SK-N-SH (cell line): ENCODE measurements around the gene RNF227. TPM values are rescaled to one million over a fixed set of nuclear protein-coding genes. Genes with fewer than 3 reads are reported as not detected.

Experiments used
- CTCF ChIA-PET: fragments of 300-600, 350-600 bp; formaldehyde crosslinking; extraction: SDS; loops from one replicate; lab custom pipeline; 2021; lab: Yijun Ruan, JAX
- POLR2A ChIA-PET: fragments of 350-600 bp; sonication (Branson Sonifier 250); formaldehyde crosslinking; extraction: SDS; loops from one replicate; lab custom pipeline; 2020; ENCODE audit warnings: antibody characterized with exemption, inconsistent platforms; lab: Yijun Ruan, JAX
- DNase-seq: peaks from one replicate; pipeline ENCODE4 v3.0.0; 2012
- H2AFZ ChIP-seq: fragments of 200-600 bp; sonication (generic); 2 replicates; pipeline ENCODE4 v1.8.1; 2016; ENCODE audit warnings: antibody characterized with exemption, mild to moderate bottlenecking, low read depth
- H3F3A ChIP-seq: fragments of 200-600 bp; sonication (generic); replicated peaks from 2 replicates; pipeline ENCODE3; 2016; ENCODE audit warnings: antibody characterized with exemption, mild to moderate bottlenecking; ENCODE audit not compliant: insufficient read depth
- H3K27ac ChIP-seq, 2 experiments: fragments of 200-500 bp in 1 of 2; fragments of 200-600 bp in 1 of 2; sonication (Bioruptor generic) in 1 of 2; sonication (generic), shearing (Covaris generic) in 1 of 2; 2 replicates each; pipeline versions ENCODE4 v1.5.1 to v1.6.1; 2014 to 2016; ENCODE audit warnings: low read depth in 2 of 2, inconsistent platforms in 1 of 2, low read length in 1 of 2, mild to moderate bottlenecking in 1 of 2, mixed read lengths in 1 of 2
- H3K27me3 ChIP-seq: fragments of 200-600 bp; sonication (generic), shearing (Covaris generic); 2 replicates; pipeline ENCODE4 v1.6.1; 2016; ENCODE audit warnings: mixed run types; ENCODE audit not compliant: insufficient read depth
- H3K36me3 ChIP-seq, 2 experiments: fragments of 200-500 bp in 1 of 2; fragments of 200-600 bp in 1 of 2; sonication (Bioruptor generic) in 1 of 2; sonication (generic) in 1 of 2; replicated peaks in 1 of 2; 2 replicates each; pipeline versions ENCODE3 to v1.5.1; 2014 to 2016; ENCODE audit warnings: low read length in 1 of 2, mild to moderate bottlenecking in 1 of 2; ENCODE audit not compliant: insufficient read depth in 2 of 2, control insufficient read depth in 1 of 2
- H3K4me1 ChIP-seq, 2 experiments: fragments of 200-500 bp in 1 of 2; fragments of 200-600 bp in 1 of 2; sonication (Bioruptor generic) in 1 of 2; sonication (generic), shearing (Covaris generic) in 1 of 2; 2 replicates each; pipeline versions ENCODE4 v1.5.1 to v1.6.1; 2014 to 2016; ENCODE audit warnings: low read depth in 1 of 2, low read length in 1 of 2, mixed run types in 1 of 2; ENCODE audit not compliant: insufficient read depth in 2 of 2, control insufficient read depth in 1 of 2
- H3K4me2 ChIP-seq: fragments of 200-600 bp; sonication (generic), shearing (Covaris generic); 2 replicates; pipeline ENCODE4 v1.6.1; 2017; ENCODE audit warnings: mixed run types
- H3K4me3 ChIP-seq, 2 experiments: fragments of 200-500 bp in 1 of 2; fragments of 200-600 bp in 1 of 2; sonication (Bioruptor generic) in 1 of 2; sonication (generic), shearing (Covaris generic) in 1 of 2; 2 replicates each; pipeline versions ENCODE4 v1.5.1 to v1.8.1; 2014 to 2016; ENCODE audit warnings: low read depth in 2 of 2, inconsistent platforms in 1 of 2, low read length in 1 of 2, mild to moderate bottlenecking in 1 of 2, mixed read lengths in 1 of 2, moderate library complexity in 1 of 2
- H3K79me2 ChIP-seq: fragments of 200-600 bp; sonication (generic); 2 replicates; pipeline ENCODE4 v1.8.1; 2017; ENCODE audit warnings: mild to moderate bottlenecking; ENCODE audit not compliant: insufficient read depth
- H3K9ac ChIP-seq: fragments of 200-600 bp; sonication (generic); 2 replicates; pipeline ENCODE4 v1.6.1; 2017; ENCODE audit warnings: mixed run types
- H3K9me2 ChIP-seq: fragments of 200-600 bp; sonication (generic); 2 replicates; pipeline ENCODE4 v1.6.1; 2017; ENCODE audit warnings: mixed run types
- H3K9me3 ChIP-seq: fragments of 200-600 bp; sonication (generic); 2 replicates; pipeline ENCODE4 v1.6.1; 2017; ENCODE audit warnings: mixed run types, mild to moderate bottlenecking, moderate library complexity
- H4K20me1 ChIP-seq: fragments of 200-600 bp; sonication (generic); 2 replicates; pipeline ENCODE4 v1.6.1; 2017; ENCODE audit warnings: mild to moderate bottlenecking, mixed run types; ENCODE audit not compliant: insufficient read depth
- CHD2 ChIP-seq: fragments of 150-350 bp; IDR thresholded peaks from 2 replicates; pipeline ENCODE4 v1.6.1; 2018; ENCODE audit warnings: low read length; ENCODE audit not compliant: partially characterized antibody
- EZH2phosphoT487 ChIP-seq: fragments of 200-600 bp; sonication (generic); IDR thresholded peaks from 2 replicates; pipeline ENCODE4 v1.6.1; 2017; ENCODE audit warnings: low read depth, mixed run types, mild to moderate bottlenecking, antibody characterized with exemption, moderate library complexity, borderline replicate concordance
- FOXJ3 ChIP-seq: sonication (generic); formaldehyde crosslinking; IDR thresholded peaks from 2 replicates; pipeline ENCODE4 v1.5.1; 2020; ENCODE audit warnings: mild to moderate bottlenecking, missing genetic modification reagents
- FOXM1 ChIP-seq: IDR thresholded peaks from 2 replicates; pipeline ENCODE4 v1.4.0; 2012; ENCODE audit warnings: low read depth, mild to moderate bottlenecking
- NFIC ChIP-seq: IDR thresholded peaks from 2 replicates; pipeline ENCODE4 v1.4.0; 2012; ENCODE audit warnings: borderline replicate concordance
- RAD21 ChIP-seq: IDR thresholded peaks from 2 replicates; pipeline ENCODE4 v1.6.1; 2012; ENCODE audit warnings: mild to moderate bottlenecking, low read length
- REST ChIP-seq: IDR thresholded peaks from 2 replicates; pipeline ENCODE4 v1.6.1; 2012; ENCODE audit warnings: mild to moderate bottlenecking, low read depth, low read length, moderate library complexity
- RFX5 ChIP-seq: IDR thresholded peaks from 2 replicates; pipeline ENCODE4 v1.6.1; 2012; ENCODE audit warnings: mild to moderate bottlenecking, improper control_type of control experiment, low read length
- RXRA ChIP-seq: IDR thresholded peaks from 2 replicates; pipeline ENCODE4 v1.4.0; 2012; ENCODE audit warnings: low read depth, mild to moderate bottlenecking, borderline replicate concordance
- SIN3A ChIP-seq: IDR thresholded peaks from 2 replicates; pipeline ENCODE4 v1.6.1; 2012; ENCODE audit warnings: low read depth, mild to moderate bottlenecking, low read length, moderate library complexity, borderline replicate concordance
- TAF1 ChIP-seq: IDR thresholded peaks from 2 replicates; pipeline ENCODE4 v1.6.1; 2012; ENCODE audit warnings: low read depth, mild to moderate bottlenecking, low read length, moderate library complexity, borderline replicate concordance
- WGBS: methylation state at CpG from one replicate; pipeline ENCODE4 v1.1.6; 2017; ENCODE audit warnings: low lambda C conversion rate; 5-methylcytosine and 5-hydroxymethylcytosine counted together
- polyA plus RNA-seq, 3 experiments: library from polyadenylated mRNA; depleted of rRNA; stranded (reverse); fragments of >200 nt; gene quantifications; 2 replicates each; pipeline ENCODE4 v1.2.3, GENCODE V29; 2012
- TF ChIP-seq, protein P1 (sequence below): IDR thresholded peaks from 2 replicates; pipeline ENCODE4; 2012
- TF ChIP-seq, protein P2 (sequence below): IDR thresholded peaks from 2 replicates; pipeline ENCODE4 v1.4.0; 2012; ENCODE audit warnings: low read depth, borderline replicate concordance
- TF ChIP-seq, protein P3 (sequence below): IDR thresholded peaks from 2 replicates; pipeline ENCODE4 v1.4.0; 2012; ENCODE audit warnings: low read depth

Gene RNF227
- polyA plus RNA-seq, 1 of the 3 experiments (the other 2 are of a cell fraction): 7.4 TPM

DNA sequence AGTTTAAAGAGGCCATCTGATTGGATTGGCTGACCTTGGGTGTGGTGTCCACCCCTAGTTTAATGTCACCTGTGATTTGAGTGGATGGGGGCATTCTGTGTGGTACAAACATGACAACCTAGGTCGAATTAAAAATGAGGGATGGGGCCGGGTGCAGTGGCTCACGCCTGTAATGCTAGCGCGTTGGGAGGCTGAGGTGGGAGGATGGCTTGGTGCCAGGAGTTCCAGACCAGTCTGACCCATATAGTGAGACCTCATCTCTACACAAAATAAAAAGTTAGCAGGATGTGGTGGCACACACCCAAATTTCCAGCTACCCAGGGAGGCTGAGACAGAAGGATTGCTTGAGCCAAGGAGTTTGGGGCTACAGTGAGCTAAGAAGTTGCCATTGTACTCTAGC, 30.4 kb upstream of the RNF227 start:
- H3K4me3 ChIP-seq: no peak overlapping the region
- H3F3A ChIP-seq: no peaks in the 10 kb centered on the region
- H3K9ac ChIP-seq: no peak overlapping the region
- no peaks in the 10 kb centered on the region for H3K27me3 ChIP-seq
- ChIA-PET CTCF (interaction anchor here (1.2 to 2.0 kb wide), 2 partner anchors 14 to 43 kb away, joined by 5 read pairs; partner anchors contain the start of genes CNTROB and TRAPPC1), POLR2A (no interaction called here)
- H3K36me3 ChIP-seq: peaks cover 25 to 62% of the 10 kb centered on the region in 2 experiments
- H3K4me1 ChIP-seq: no peaks in the 10 kb centered on the region
- no peaks in the 10 kb centered on the region for H3K79me2 ChIP-seq
- H3K27ac ChIP-seq: no peak overlapping the region
- H3K9me3 ChIP-seq: no peaks in the 10 kb centered on the region
- TF ChIP-seq RXRA: no peak
- TF ChIP-seq, protein P1, sequence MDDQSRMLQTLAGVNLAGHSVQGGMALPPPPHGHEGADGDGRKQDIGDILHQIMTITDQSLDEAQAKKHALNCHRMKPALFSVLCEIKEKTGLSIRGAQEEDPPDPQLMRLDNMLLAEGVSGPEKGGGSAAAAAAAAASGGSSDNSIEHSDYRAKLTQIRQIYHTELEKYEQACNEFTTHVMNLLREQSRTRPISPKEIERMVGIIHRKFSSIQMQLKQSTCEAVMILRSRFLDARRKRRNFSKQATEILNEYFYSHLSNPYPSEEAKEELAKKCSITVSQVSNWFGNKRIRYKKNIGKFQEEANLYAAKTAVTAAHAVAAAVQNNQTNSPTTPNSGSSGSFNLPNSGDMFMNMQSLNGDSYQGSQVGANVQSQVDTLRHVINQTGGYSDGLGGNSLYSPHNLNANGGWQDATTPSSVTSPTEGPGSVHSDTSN: no peak
- no peak for TF ChIP-seq NFIC
- no peak for TF ChIP-seq CHD2
- TF ChIP-seq REST: no peak
- TF ChIP-seq, protein P2, sequence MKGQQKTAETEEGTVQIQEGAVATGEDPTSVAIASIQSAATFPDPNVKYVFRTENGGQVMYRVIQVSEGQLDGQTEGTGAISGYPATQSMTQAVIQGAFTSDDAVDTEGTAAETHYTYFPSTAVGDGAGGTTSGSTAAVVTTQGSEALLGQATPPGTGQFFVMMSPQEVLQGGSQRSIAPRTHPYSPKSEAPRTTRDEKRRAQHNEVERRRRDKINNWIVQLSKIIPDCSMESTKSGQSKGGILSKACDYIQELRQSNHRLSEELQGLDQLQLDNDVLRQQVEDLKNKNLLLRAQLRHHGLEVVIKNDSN: no peak
- TF ChIP-seq RAD21: no peak
- no peak for TF ChIP-seq SIN3A
- TF ChIP-seq FOXM1: no peak
- TF ChIP-seq RFX5: no peak
- no peak for TF ChIP-seq FOXJ3 (CRISPR knock-in tag)
- TF ChIP-seq, protein P3, sequence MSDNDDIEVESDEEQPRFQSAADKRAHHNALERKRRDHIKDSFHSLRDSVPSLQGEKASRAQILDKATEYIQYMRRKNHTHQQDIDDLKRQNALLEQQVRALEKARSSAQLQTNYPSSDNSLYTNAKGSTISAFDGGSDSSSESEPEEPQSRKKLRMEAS: no peak
- no peak for TF ChIP-seq TAF1
- TF ChIP-seq EZH2phosphoT487: no peak
- H2AFZ ChIP-seq: no peak overlapping the region
- H3K9me2 ChIP-seq: no peaks in the 10 kb centered on the region
- no peaks in the 10 kb centered on the region for H4K20me1 ChIP-seq
- 84% methylated on average over 5 of the region's 5 CpGs for WGBS
- H3K4me2 ChIP-seq: no peak overlapping the region
- no peak for DNase-seq
